ENCODE results near the gene NYAP2. TPM values are rescaled to one million over a fixed set of nuclear protein-coding genes. Genes with fewer than 3 reads are reported as not detected.

The NYAP2 gene
- total RNA-seq (2021; fragmentation: NEBNext Ultra II Directional; extraction: Animal tissue kit (Norgen Biotek cat#: 25700)) = not detected
- long read RNA-seq = 0 reads

- no peaks in the 10 kb centered on the region for H3K4me1 Mint-ChIP-seq (ENCODE audit: low read depth)
- no peaks in the 10 kb centered on the region for H3K36me3 Mint-ChIP-seq (ENCODE audit: low read depth)
- H3K27me3 Mint-ChIP-seq (ENCODE audit: insufficient read depth) = peaks cover 3% of the 10 kb centered on the region; the same call in 1 of the 2 replicates
- no peak for TF ChIP-seq CTCF (IDR thresholded peaks at IDR 0.05)
- no peak within 1 kb of the TSS for H3K4me3 Mint-ChIP-seq
- H3K27ac Mint-ChIP-seq = no peak within 1 kb of the TSS
- DNase-seq = no peak
- H3K9me3 Mint-ChIP-seq = no peaks in the 10 kb centered on the region
Measured at GRCh38 chr2:225399504-225399903, at the start of gene NYAP2. Gene NYAP2, plus strand, starts transcription at chr2:225399710. Its CDS starts 9,171 bp downstream, at chr2:225408881.

GRCh38 chr2:225353579-225354085 lies 45.9 kb upstream of the NYAP2 start:
- Mint-ChIP-seq H3K27ac (no peak overlapping the region), H3K4me3 (no peak overlapping the region)
- no peak for TF ChIP-seq CTCF (IDR thresholded peaks at IDR 0.05)

GRCh38 chr2:225354281-225354774 lies 45.2 kb upstream of the NYAP2 start:
- H3K36me3 Mint-ChIP-seq (ENCODE audit: low read depth) = no peaks in the 10 kb centered on the region
- H3K4me1 Mint-ChIP-seq (ENCODE audit: low read depth) = peaks cover 14% of the 10 kb centered on the region
- DNase-seq = peak; percentile 33
- H3K27ac Mint-ChIP-seq = 0 out of 2 replicates have a peak overlapping the region, but pooled peaks have one; percentile 14
- H3K27me3 Mint-ChIP-seq (ENCODE audit: insufficient read depth) = peaks cover 1% of the 10 kb centered on the region
- H3K9me3 Mint-ChIP-seq = no peaks in the 10 kb centered on the region
- no peak overlapping the region for H3K4me3 Mint-ChIP-seq
- TF ChIP-seq CTCF (IDR thresholded peaks at IDR 0.05) = no peak

More at GRCh38 chr2:225353579-225354085, 45.9 kb upstream of the NYAP2 start:
- Mint-ChIP-seq H3K27me3 (ENCODE audit: insufficient read depth) (peaks cover 1% of the 10 kb centered on the region), H3K9me3 (no peaks in the 10 kb centered on the region), H3K4me1 (ENCODE audit: low read depth) (peaks cover 14% of the 10 kb centered on the region), H3K36me3 (ENCODE audit: low read depth) (no peaks in the 10 kb centered on the region)
- DNase-seq = no peak

- Mint-ChIP-seq H3K4me1 (ENCODE audit: low read depth) (peaks cover 14% of the 10 kb centered on the region), H3K4me3 (no peak overlapping the region), H3K36me3 (ENCODE audit: low read depth) (no peaks in the 10 kb centered on the region)
Measured at GRCh38 chr2:225355788-225356187, 43.7 kb upstream of the NYAP2 start.

GRCh38 chr2:225366731-225367130 lies 32.8 kb upstream of the NYAP2 start:
- TF ChIP-seq CTCF (IDR thresholded peaks at IDR 0.05) = no peak
- no peaks in the 10 kb centered on the region for H3K9me3 Mint-ChIP-seq
- peaks cover 4% of the 10 kb centered on the region for H3K27me3 Mint-ChIP-seq (ENCODE audit: insufficient read depth)
- no peaks in the 10 kb centered on the region for H3K4me1 Mint-ChIP-seq (ENCODE audit: low read depth)
- DNase-seq = no peak
- no peak overlapping the region for H3K4me3 Mint-ChIP-seq
- no peak overlapping the region for H3K27ac Mint-ChIP-seq
- H3K36me3 Mint-ChIP-seq (ENCODE audit: low read depth) = no peaks in the 10 kb centered on the region

More at GRCh38 chr2:225355788-225356187, 43.7 kb upstream of the NYAP2 start:
- no peak for TF ChIP-seq CTCF (IDR thresholded peaks at IDR 0.05)
- Mint-ChIP-seq H3K27ac (no peak overlapping the region), H3K9me3 (no peaks in the 10 kb centered on the region), H3K27me3 (ENCODE audit: insufficient read depth) (peaks cover 1% of the 10 kb centered on the region; the same call in 1 of the 2 replicates)
- DNase-seq = no peak

All from HFFc6 (cell line).